HCT116 (cell line): ENCODE measurements around the gene GALNT18.

Source experiments
- CBX3 ChIP-seq: IDR thresholded peaks from 2 replicates; pipeline ENCODE4 v1.6.1; 2012; ENCODE audit warnings: low read depth
- CTCF ChIP-seq, 3 experiments: fragments of 200-600 bp in 1 of 3; sonication (generic) in 1 of 3; IDR thresholded peaks in 2 of 3; conservative IDR thresholded peaks in 1 of 3; 2 replicates each; pipeline ENCODE4 v1.5.1; 2012 to 2017; ENCODE audit warnings: low read depth in 2 of 3, low read length in 2 of 3, antibody characterized with exemption in 1 of 3, borderline replicate concordance in 1 of 3, control low read depth in 1 of 3, mild to moderate bottlenecking in 1 of 3, mixed read lengths in 1 of 3, mixed run types in 1 of 3, moderate library complexity in 1 of 3; ENCODE audit not compliant: insufficient read depth in 1 of 3
- EGR1 ChIP-seq: IDR thresholded peaks from 2 replicates; pipeline ENCODE4 v1.6.1; 2012; ENCODE audit warnings: low read depth
- EZH2 ChIP-seq: fragments of 200-600 bp; sonication (generic); IDR thresholded peaks from 2 replicates; pipeline ENCODE4 v1.6.1; 2017; ENCODE audit warnings: antibody characterized with exemption, mixed run types
- JUND ChIP-seq: IDR thresholded peaks from 2 replicates; pipeline ENCODE4 v1.6.1; 2012
- POLR2A ChIP-seq: IDR thresholded peaks from 2 replicates; pipeline ENCODE4 v1.7.0; 2011; ENCODE audit warnings: borderline replicate concordance; ENCODE audit not compliant: insufficient read depth, insufficient read length; ENCODE audit errors: extremely low read depth
- POLR2AphosphoS5 ChIP-seq: IDR thresholded peaks from 2 replicates; pipeline ENCODE4 v1.6.1; 2011; ENCODE audit warnings: mild to moderate bottlenecking, low read depth, low read length, moderate library complexity
- RAD21 ChIP-seq: IDR thresholded peaks from 2 replicates; pipeline ENCODE4 v1.6.1; 2012; ENCODE audit warnings: low read depth, mild to moderate bottlenecking
- REST ChIP-seq: IDR thresholded peaks from 2 replicates; pipeline ENCODE4 v1.6.1; 2012; ENCODE audit warnings: low read depth
- SP1 ChIP-seq: IDR thresholded peaks from 2 replicates; pipeline ENCODE4 v1.6.1; 2012; ENCODE audit warnings: low read depth
- YY1 ChIP-seq: IDR thresholded peaks from 2 replicates; pipeline ENCODE4 v1.6.1; 2011; ENCODE audit warnings: low read length, low read depth, moderate library complexity, mild to moderate bottlenecking; ENCODE audit not compliant: insufficient replicate concordance; ENCODE audit errors: extremely low read depth
- ZNF274 ChIP-seq: fragments of 200-500 bp; sonication (Bioruptor generic); IDR thresholded peaks from 2 replicates; pipeline ENCODE4 v1.6.1; 2014; ENCODE audit warnings: mild to moderate bottlenecking, low read depth, low read length, inconsistent platforms
- TF ChIP-seq, protein P1 (sequence below): IDR thresholded peaks from 2 replicates; pipeline ENCODE4 v1.6.1; 2012
- TF ChIP-seq, protein P2 (sequence below): IDR thresholded peaks from 2 replicates; pipeline ENCODE4 v1.6.1; 2011; ENCODE audit warnings: mild to moderate bottlenecking, low read length, moderate library complexity; ENCODE audit not compliant: insufficient replicate concordance; ENCODE audit errors: extremely low read depth

DNA sequence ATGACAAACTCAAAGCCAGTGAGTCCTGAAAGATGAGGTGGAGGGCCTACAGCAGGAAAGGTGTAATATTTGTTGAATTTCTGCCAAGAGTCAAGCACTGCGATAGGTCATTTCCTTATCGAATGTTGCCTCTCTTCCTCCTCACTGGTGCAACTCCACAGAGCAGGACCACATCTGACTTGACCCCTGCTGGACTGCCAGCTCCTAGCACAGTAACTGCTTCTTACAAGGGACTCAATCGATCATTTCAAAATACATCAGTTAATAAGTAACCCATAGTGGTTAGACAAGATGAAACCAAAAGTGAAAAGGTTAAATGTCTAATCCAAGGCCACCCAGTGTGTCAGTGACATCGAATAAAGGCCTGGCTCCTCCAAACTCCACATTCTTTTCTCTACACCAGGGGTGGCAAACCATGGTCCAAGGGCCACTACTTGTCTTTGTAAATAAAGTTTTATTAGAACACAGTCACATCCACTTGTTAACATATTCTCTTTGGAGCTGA lies 170.3 kb downstream of the GALNT18 start:
- TF ChIP-seq POLR2A, result no peak
- no peak for TF ChIP-seq POLR2AphosphoS5
- TF ChIP-seq EGR1, result no peak
- 0 out of 2 replicates have a peak, but pooled peaks have one; percentile 7 for TF ChIP-seq CBX3
- TF ChIP-seq REST, result no peak
- no peak for TF ChIP-seq YY1
- no peak; the same call in 1 of the 2 replicates for TF ChIP-seq JUND
- TF ChIP-seq SP1, result 0 out of 2 replicates have a peak, but pooled peaks have one; percentile 24
- peak in 1 of 3 experiments; percentile 21; a peak in 1 of 6 replicates for TF ChIP-seq CTCF (IDR thresholded peaks at IDR 0.05 in 2 of 3, conservative IDR thresholded peaks at IDR 0.05 in 1 of 3; ENCODE audit: borderline replicate concordance in 1 of 3, insufficient read depth in 1 of 3, low read depth in 2 of 3, low read length in 2 of 3)
- no peak for TF ChIP-seq ZNF274
- TF ChIP-seq, protein P1, sequence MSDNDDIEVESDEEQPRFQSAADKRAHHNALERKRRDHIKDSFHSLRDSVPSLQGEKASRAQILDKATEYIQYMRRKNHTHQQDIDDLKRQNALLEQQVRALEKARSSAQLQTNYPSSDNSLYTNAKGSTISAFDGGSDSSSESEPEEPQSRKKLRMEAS, result no peak
- TF ChIP-seq EZH2, result no peak
- TF ChIP-seq, protein P2, sequence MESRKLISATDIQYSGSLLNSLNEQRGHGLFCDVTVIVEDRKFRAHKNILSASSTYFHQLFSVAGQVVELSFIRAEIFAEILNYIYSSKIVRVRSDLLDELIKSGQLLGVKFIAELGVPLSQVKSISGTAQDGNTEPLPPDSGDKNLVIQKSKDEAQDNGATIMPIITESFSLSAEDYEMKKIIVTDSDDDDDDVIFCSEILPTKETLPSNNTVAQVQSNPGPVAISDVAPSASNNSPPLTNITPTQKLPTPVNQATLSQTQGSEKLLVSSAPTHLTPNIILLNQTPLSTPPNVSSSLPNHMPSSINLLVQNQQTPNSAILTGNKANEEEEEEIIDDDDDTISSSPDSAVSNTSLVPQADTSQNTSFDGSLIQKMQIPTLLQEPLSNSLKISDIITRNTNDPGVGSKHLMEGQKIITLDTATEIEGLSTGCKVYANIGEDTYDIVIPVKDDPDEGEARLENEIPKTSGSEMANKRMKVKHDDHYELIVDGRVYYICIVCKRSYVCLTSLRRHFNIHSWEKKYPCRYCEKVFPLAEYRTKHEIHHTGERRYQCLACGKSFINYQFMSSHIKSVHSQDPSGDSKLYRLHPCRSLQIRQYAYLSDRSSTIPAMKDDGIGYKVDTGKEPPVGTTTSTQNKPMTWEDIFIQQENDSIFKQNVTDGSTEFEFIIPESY, result no peak
- no peak for TF ChIP-seq RAD21
